Limb (tissue), 2 donors: ENCODE results near the gene NDFIP1.
"Not testable (repeated sequence)": the region's sequence is repeated elsewhere in the genome, so short reads cannot be mapped to it uniquely, and the experiment has no call there.

ENCODE experiments used
- DNase-seq, 2 donors: peaks; one replicate each; pipeline ENCODE4 v3.0.0-alpha.2; 2016; ENCODE audit errors: extremely low spot score in 2 of 2

The NDFIP1 gene

DNA sequence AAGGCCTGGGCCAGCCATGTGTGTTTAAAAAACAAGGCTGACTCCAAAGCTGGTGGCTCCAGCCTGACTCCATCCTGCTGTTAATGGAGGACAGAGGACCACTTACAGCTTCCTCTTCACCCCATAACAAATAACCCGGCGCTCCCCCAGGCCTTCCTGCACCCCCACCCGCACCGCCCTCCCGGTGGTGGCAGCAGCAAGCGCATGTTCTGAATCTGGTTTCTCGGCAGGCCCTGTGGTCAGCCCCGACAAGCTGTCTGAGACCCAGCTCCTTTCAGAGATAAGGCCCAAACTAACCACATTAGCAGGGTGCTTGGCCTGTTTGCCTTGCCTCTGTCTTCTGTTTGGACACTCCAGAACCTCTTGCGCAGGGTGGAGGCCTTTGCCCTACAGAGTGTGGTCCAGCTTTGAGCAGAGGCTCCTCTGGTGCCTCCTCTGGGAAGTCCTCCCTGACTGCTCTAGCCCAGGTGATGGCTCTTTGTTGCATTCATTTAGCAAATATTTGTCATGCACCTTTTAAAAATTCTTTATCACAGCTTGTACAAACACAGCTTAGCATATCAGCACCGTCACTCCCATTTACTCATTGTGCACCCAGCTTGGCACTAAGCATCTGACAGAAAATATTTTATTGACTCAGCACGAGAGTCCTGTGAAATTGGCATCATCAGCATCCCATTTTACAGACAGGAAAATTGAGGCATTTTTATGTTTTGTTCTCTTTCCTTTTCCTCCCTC lies 78.4 kb downstream of the NDFIP1 start:
- DNase-seq = no peak

DNA sequence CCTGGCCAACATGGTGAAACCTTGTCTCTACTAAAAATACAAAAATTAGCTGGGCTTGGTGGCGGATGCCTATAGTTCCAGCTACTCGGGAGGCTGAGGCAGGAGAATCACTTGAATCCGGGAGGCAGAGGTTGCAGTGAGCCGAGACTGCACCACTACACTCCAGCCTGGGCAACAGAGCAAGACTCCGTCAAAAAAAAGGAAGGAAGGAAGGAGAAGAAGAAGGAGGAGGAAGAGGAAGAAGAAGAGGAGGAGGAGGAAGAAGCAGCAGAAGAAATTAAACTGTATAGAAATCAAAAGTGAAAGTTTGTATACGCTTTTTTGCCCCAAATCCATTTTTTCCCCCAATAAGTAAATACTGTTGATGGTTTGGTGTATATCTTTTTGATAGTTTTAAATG lies 80.1 kb downstream of the NDFIP1 start:
- not testable (repeated sequence) for DNase-seq

DNA sequence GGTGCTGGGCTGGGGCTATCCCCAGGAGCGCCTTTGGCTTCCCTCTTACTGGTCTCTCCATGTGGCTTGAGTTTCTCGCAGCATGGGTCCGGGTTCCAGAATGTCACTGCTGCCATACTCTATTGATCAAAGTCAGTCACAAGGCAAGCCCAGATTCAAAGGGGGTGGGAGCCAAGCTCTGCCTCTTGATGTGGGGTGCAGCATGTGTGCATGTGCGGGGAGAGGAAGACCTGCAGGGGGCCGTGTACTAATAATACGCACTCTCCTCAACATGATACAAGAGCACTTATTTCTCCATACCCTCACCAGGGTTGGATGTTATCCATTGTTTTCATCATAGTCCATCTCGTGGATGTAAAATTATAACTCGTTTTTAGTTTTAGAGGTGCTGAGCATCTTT lies 81.2 kb downstream of the NDFIP1 start:
- no peak for DNase-seq

DNA sequence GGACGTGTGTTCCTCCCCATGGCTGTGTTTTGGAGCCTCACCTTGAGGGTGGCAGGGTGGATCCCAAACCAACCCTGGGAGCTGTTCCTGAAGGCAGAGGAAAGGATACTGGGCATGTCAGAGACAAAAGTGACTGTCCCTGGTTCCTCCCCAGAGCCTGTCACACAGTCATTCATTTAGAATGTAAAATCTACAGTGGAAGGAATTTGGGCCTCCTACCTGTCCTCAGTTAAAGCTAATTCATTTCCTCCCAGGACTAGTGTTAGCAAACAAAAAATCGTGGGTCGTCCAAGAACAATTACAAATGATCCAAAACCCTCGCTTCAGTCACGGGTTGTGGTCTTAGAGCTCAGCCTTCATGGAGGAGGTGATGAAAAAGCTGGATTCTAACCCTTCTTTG lies 83.2 kb downstream of the NDFIP1 start:
- no peak for DNase-seq

DNA sequence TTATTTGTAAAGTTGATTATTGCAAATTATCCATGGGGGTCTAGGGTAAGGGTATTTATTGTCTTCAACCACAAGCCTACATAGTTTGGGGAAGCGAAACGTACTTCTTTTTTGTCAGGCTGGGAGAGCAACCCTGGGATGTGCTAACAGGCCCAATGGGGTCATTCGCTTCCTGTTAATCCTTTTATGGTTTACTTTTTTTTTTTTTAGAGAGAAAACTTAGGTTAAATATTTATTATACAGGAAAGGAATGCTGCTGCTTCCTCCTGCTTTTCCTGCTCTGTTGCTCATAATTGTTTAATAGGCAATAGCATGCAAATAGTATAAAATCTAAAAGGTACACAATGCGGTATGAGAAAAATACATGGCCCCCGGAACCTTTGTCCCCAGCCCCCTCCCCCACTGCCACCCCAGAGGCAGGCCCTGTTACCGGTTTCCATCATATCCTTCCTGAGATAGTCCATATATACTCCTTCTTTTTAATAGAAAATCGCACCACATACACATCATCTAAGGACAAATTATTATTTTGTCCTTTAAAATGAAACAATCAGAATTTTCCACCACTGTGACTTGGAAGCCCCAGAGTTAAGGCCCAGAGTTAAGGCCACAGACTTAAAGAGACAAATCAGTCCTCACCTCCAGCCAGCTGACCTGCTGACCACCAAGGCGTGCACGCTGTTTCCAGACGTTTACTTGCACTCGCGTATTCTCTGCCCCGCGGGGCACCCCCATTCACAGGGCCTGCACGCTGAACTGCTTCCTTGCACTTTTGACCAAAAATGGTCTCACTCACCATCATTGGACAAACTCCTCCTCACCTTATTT lies 83.9 kb downstream of the NDFIP1 start:
- no peak for DNase-seq

DNA sequence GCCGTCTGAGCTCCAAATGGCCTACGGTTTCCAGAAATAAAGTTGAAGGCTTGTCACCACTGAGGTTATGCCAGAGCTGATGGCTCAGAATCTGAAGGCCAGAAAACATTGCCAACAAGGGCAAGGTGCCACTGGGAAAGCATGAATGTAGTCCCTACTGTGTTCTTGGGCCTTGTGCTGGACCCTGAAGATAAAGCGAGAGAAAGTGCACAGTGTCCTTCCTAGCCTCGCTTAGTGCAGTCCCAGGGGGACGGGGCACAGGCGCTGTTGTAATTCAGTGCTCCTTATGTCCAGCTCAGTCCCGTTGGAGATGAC lies 84.5 kb downstream of the NDFIP1 start:
- DNase-seq = no peak

DNA sequence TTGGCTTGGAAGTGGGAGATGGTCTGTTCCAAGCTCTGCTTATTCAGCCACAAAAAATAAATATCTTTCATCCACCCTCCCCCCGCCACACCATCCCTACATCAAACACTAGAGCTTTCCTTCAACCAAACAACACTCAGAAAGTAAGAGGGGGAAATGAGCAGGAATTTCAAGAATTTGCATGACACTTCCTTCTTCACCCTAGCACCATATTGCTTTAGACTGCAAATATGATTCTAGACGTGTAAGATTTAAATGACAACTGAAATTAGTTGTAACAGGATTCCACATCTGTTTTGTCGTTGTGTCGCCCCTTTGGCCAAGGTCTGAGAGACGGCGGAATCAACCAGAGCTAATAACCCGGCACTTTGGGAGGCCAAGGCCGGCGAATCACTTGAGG lies 88.5 kb downstream of the NDFIP1 start:
- no peak for DNase-seq

DNA sequence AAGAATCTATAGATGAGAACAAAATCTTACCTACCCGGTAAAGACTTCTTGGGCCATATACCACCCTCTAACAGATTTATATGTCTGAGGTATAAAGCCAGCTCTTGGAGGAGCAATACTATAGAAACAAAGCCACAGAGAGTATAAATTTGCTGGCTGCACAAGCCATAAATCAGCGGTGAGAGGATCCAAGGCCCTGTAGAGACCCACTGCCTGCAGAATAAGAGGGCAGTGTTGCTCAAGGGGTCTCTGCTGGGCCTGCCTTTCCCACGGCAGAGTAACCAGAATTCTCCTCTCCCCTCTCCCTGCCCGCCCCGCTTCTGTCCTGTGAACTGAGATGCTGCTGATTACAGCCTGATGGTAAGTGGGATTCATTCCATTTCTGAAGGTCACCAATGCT lies 89.2 kb downstream of the NDFIP1 start:
- no peak for DNase-seq

DNA sequence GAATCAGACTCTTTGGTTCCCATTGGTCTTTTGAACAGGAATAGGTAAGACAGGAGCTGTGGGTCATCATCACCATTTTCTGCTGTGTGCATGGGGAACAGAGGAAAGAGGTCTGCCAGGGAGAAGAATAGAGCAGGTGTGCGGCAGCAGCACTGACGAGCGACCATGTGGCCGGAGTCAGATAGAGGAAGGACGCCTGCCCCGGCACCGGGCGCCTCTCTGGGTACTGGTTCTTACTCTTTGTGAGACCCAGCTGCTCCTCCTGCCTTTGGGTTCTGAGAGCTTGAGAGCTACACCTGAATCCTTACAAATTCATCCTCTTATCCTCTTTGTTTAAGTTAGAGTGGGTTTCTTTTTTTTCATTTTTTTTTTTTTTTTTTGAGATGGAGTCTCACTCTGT lies 90.8 kb downstream of the NDFIP1 start:
- DNase-seq = no peak

DNA sequence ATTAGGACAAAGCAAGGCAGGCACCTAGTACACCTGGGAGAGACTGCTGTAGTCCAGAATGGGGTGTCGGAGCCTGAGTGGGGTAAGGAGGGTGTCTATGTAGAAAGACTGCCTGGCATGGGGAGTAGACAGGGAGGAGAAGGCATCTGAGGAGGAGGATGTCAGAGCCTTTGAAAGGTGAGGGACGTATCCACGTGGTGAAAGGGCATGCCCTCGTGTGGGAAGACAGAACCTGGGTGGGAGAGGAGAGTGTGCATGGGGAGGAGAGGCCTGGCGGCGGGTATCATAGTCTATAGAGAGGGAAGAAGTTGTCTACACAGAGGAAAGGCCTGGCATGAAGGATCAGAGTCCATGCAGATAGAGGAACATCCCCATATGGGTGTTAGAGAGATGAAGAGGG lies 91.8 kb downstream of the NDFIP1 start:
- DNase-seq = no peak

DNA sequence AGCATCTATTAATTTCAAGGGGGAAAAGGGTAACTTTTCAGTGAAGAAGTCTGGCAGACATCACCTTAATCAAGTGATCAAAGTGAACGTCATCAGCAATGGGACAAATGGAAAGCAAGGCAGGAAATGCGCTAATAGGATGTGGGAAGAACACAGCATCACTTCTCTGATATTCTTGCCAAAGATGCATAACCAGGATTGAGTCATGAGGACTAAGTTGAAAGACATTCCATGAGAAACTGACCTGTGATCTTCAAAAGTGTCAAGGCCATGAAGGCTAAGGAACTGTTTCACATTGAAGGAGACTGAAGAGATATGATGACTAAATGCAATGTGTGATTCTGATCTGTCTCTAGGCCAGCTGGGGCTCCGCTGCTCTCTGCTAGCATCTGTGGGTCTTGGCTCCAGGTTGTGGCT lies 92.9 kb downstream of the NDFIP1 start:
- no peak for DNase-seq

DNA sequence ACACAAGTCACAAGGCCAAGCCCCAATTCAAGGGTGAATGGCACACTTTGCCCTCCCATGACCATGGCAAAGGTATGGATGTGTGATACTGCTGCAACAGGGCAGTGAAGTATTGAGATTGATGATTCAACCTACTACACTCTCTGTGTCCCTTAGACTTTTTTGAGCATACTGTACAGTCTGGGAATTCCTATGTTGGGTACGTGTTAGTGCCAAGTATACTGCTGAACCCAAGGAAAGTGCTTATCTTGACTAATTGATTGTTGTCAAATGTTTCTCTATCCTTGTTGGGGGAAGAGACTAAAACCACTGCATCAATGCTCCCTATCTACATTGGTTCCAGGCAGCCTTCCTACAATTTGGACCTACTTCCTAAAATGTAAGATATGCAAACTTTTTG lies 93.7 kb downstream of the NDFIP1 start:
- DNase-seq = no peak
